Psoas muscle (tissue), 8 donors: ENCODE measurements around the gene CHCHD6. TPM values are rescaled to one million over a fixed set of nuclear protein-coding genes. Genes with fewer than 3 reads are reported as not detected.
"Not testable (repeated sequence)": the region's sequence is repeated elsewhere in the genome, so short reads cannot be mapped to it uniquely, and the experiment has no call there.

Source experiments
- ATAC-seq, 4 donors: fragments of 200-7000 bp; cut with Tn5 transposase; one replicate each; pipeline ENCODE4 v1.9.1; 2020; ENCODE audit warnings: moderate library complexity in 3 of 4, mild to moderate bottlenecking in 2 of 4
- DNase-seq, 2 donors: peaks; one replicate each; pipeline ENCODE4 v3.0.0-alpha.2; 2020
- H3K27ac ChIP-seq: fragments of 200-600 bp; one replicate; pipeline ENCODE4 v1.8.0; 2022
- H3K27me3 ChIP-seq, 3 donors: fragments of 200-600 bp in 1 of 3; one replicate each; pipeline versions ENCODE4 v1.6.1 to v1.8.0; 2013 to 2022; ENCODE audit warnings: low read length in 2 of 3, mild to moderate bottlenecking in 2 of 3, moderate library complexity in 1 of 3; ENCODE audit not compliant: insufficient read depth in 3 of 3
- H3K36me3 ChIP-seq, 2 donors: fragments of 200-600 bp in 1 of 2; one replicate each; pipeline versions ENCODE4 v1.6.1 to v1.8.0; 2013 to 2022; ENCODE audit warnings: low read depth in 1 of 2, mild to moderate bottlenecking in 1 of 2, moderate library complexity in 1 of 2; ENCODE audit not compliant: insufficient read depth in 1 of 2
- H3K4me1 ChIP-seq: fragments of 200-600 bp; one replicate; pipeline ENCODE4 v1.8.0; 2022
- H3K4me3 ChIP-seq: fragments of 200-600 bp; one replicate; pipeline ENCODE4 v1.8.0; 2022; ENCODE audit warnings: mild to moderate bottlenecking
- H3K9me3 ChIP-seq: fragments of 200-600 bp; one replicate; pipeline ENCODE4 v1.8.0; 2022
- CTCF ChIP-seq: fragments of 200-600 bp; IDR thresholded peaks from one replicate; pipeline ENCODE4 v1.8.0; 2022; ENCODE audit warnings: antibody characterized with exemption
- WGBS, 3 donors: extraction: QIAGEN DNeasy Blood & Tissue Kit; methylation state at CpG; one replicate each; pipeline versions ENCODE4 v1.1.6 to v1.1.7; 2013; 5-methylcytosine and 5-hydroxymethylcytosine counted together
- intact Hi-C, 2 donors: fragments of 100-400 bp; cut with DNase I; formaldehyde crosslinking; loops; one replicate each; pipeline versions ENCODE4 v1.11.0 to v1.14.2; 2022
- polyA plus RNA-seq, 3 donors: library from polyadenylated mRNA; stranded (reverse); fragments of 200-250 nt; gene quantifications; one replicate each; pipeline ENCODE4 v1.2.3, GENCODE V29; 2013
- total RNA-seq, 4 donors: library from RNA; stranded (reverse); fragmentation: NEBNext Ultra II Directional in 2 of 4; extraction: Animal tissue kit (Norgen Biotek cat#: 25700) in 2 of 4; gene quantifications; one replicate each; pipeline versions ENCODE4 v1.2.1 to v1.2.4, GENCODE V29; 2021 to 2023
- donor health status: healthy with polysubstance abuse.
- donor health status: DM: no; HTN: no; CAD: no; lungs with moderate emphysema.
- donor health status: Bipolar disorder and iron deficiency.
- donor health status: healthy.
- donor health status: DM: yes; HTN: yes; CAD: no.
- donor health status: DM: no; HTN: no; CAD: no.
- donor health status: DM: no; HTN: no; CAD: no.
- donor health status: DM: yes; HTN: yes; CAD: no.

CHCHD6 gene
- total and polyA plus RNA-seq, 7 donors, result 2.4 to 13.8 (median 3.5) TPM

GRCh38 chr3:126792998-126793397 is 89.0 kb downstream of the CHCHD6 start:
- no peak overlapping the region for H3K27ac ChIP-seq
- no peaks in the 10 kb centered on the region for H3K36me3 ChIP-seq
- no peaks in the 10 kb centered on the region for H3K27me3 ChIP-seq
- no peak for TF ChIP-seq CTCF
- no peak overlapping the region for H3K4me3 ChIP-seq
- WGBS, 3 donors, result 91 to 99% (median 95%) methylated on average over 1 of the region's 1 CpG
- DNase-seq (no peak), ATAC-seq (no peak)
- H3K4me1 ChIP-seq, result no peaks in the 10 kb centered on the region
- peaks cover 6% of the 10 kb centered on the region for H3K9me3 ChIP-seq
- intact Hi-C loops, result no loop called here

- no peaks in the 10 kb centered on the region for H3K4me1 ChIP-seq
- no peak for TF ChIP-seq CTCF
- no peaks in the 10 kb centered on the region for H3K36me3 ChIP-seq
- ATAC-seq, result no peak
- DNase-seq, result no peak
- intact Hi-C loops, result no loop called here
- no peak overlapping the region for H3K4me3 ChIP-seq
- 89 to 92% (median 90%) methylated on average over 7 of the region's 7 CpGs for WGBS, 3 donors
- H3K27ac ChIP-seq, result no peak overlapping the region
- H3K27me3 ChIP-seq, result no peaks in the 10 kb centered on the region
- peaks cover 4% of the 10 kb centered on the region for H3K9me3 ChIP-seq
Observed at GRCh38 chr3:126797563-126797962, 93.5 kb downstream of the CHCHD6 start.

- H3K27ac ChIP-seq, result no peak overlapping the region
- no peak for DNase-seq
- H3K4me1 ChIP-seq, result no peaks in the 10 kb centered on the region
- no peak for TF ChIP-seq CTCF
- no peak for ATAC-seq
- intact Hi-C loops, result no loop called here
- H3K36me3 ChIP-seq, result no peaks in the 10 kb centered on the region
- WGBS, 3 donors, result 94 to 96% (median 95%) methylated on average over 9 of the region's 9 CpGs
- no peaks in the 10 kb centered on the region for H3K27me3 ChIP-seq
- H3K4me3 ChIP-seq, result no peak overlapping the region
- H3K9me3 ChIP-seq, result no peaks in the 10 kb centered on the region
Observed at GRCh38 chr3:126798521-126798920, 94.5 kb downstream of the CHCHD6 start.

GRCh38 chr3:126799099-126799498 is 95.1 kb downstream of the CHCHD6 start:
- no peak overlapping the region for H3K27ac ChIP-seq
- H3K27me3 ChIP-seq, result no peaks in the 10 kb centered on the region
- DNase-seq, result no peak
- no peak overlapping the region for H3K4me3 ChIP-seq
- intact Hi-C loops, result no loop called here
- no peaks in the 10 kb centered on the region for H3K36me3 ChIP-seq
- no peaks in the 10 kb centered on the region for H3K4me1 ChIP-seq
- WGBS, 3 donors, result 87 to 96% (median 95%) methylated on average over 2 of the region's 2 CpGs
- TF ChIP-seq CTCF, result no peak
- no peak for ATAC-seq
- H3K9me3 ChIP-seq, result no peaks in the 10 kb centered on the region

GRCh38 chr3:126801312-126801711 is 97.3 kb downstream of the CHCHD6 start:
- not testable (repeated sequence) for DNase-seq, ATAC-seq

More at GRCh38 chr3:126801312-126801711, 97.3 kb downstream of the CHCHD6 start:
- H3K27me3 ChIP-seq, H3K36me3 ChIP-seq, H3K4me3 ChIP-seq, H3K27ac ChIP-seq, H3K9me3 ChIP-seq, intact Hi-C loops, H3K4me1 ChIP-seq: not testable (repeated sequence)
- 98 to 99% (median 99%) methylated on average over 11 of the region's 11 CpGs for WGBS, 3 donors
